Measurements from ENCODE around the gene KCTD1.

Gene KCTD1

DNA sequence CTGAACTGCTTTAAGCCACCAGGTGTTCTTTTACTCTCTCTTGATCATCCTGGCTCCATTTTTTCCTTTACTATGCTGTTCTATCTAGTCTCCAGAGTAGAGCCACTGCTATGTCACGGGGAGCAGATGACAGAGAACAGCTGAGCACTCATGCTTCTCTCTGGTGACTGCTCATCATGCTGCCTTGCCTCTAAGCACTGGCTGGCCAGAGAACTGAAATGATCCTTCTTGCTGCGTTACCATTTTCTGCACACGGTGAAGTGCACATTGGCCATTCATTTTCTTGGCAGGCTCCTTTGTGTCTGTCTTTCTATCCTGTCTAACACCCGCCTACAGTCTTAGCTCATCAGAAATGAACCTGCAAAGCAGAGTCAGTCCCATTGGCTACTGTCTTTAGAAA is 86.0 kb downstream of the KCTD1 start:
- Mint-ChIP-seq H3K4me1 (no peaks in the 10 kb centered on the region), H3K9me3 (no peaks in the 10 kb centered on the region), H3K27ac (no peak overlapping the region), H3K4me3 (no peak overlapping the region), H3K27me3 (no peaks in the 10 kb centered on the region), H3K36me3 (peaks cover 4% of the 10 kb centered on the region)

GRCh38 chr18:26461405-26461804 is 86.9 kb downstream of the KCTD1 start:
- Mint-ChIP-seq H3K27ac (no peak overlapping the region), H3K4me3 (no peak overlapping the region), H3K9me3 (no peaks in the 10 kb centered on the region), H3K4me1 (no peaks in the 10 kb centered on the region), H3K27me3 (no peaks in the 10 kb centered on the region), H3K36me3 (peaks cover 4% of the 10 kb centered on the region)

GRCh38 chr18:26460449-26461091 is 87.8 kb downstream of the KCTD1 start:
- no peaks in the 10 kb centered on the region for H3K9me3 Mint-ChIP-seq
- H3K36me3 Mint-ChIP-seq = peaks cover 4% of the 10 kb centered on the region
- no peaks in the 10 kb centered on the region for H3K4me1 Mint-ChIP-seq
- H3K27ac Mint-ChIP-seq = no peak overlapping the region
- H3K4me3 Mint-ChIP-seq = no peak overlapping the region
- no peaks in the 10 kb centered on the region for H3K27me3 Mint-ChIP-seq

DNA sequence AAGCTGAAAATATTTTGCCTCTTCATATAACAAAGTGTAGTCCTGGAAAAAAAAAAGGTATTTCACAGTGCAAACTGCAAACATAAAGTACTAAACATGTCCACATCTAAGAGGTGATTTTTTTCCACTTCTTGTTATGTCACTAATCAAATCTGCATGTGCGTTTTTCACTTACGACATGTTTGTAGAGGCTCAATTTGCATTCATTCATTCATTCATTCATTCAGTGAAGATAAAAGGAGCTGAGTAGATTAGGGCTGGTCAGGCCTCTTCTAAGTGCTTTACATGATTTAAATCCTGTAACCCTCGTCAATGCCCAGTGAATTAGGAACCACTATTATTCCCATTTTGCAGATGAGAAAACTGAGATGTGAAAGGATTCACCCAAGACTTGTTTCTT is 88.5 kb downstream of the KCTD1 start:
- Mint-ChIP-seq H3K4me3 (no peak overlapping the region), H3K27me3 (no peaks in the 10 kb centered on the region), H3K36me3 (peaks cover 4% of the 10 kb centered on the region)

GRCh38 chr18:26459340-26459739 is 89.0 kb downstream of the KCTD1 start:
- Mint-ChIP-seq H3K27ac (no peak overlapping the region), H3K27me3 (no peaks in the 10 kb centered on the region), H3K4me1 (no peaks in the 10 kb centered on the region), H3K4me3 (no peak overlapping the region), H3K9me3 (no peaks in the 10 kb centered on the region), H3K36me3 (peaks cover 4% of the 10 kb centered on the region)

More for the DNA sequence above, 88.5 kb downstream of the KCTD1 start:
- H3K4me1 Mint-ChIP-seq = no peaks in the 10 kb centered on the region
- no peak overlapping the region for H3K27ac Mint-ChIP-seq
- H3K9me3 Mint-ChIP-seq = no peaks in the 10 kb centered on the region

GRCh38 chr18:26458526-26459232 is 89.7 kb downstream of the KCTD1 start:
- H3K27me3 Mint-ChIP-seq = no peaks in the 10 kb centered on the region
- no peaks in the 10 kb centered on the region for H3K9me3 Mint-ChIP-seq
- no peak overlapping the region for H3K27ac Mint-ChIP-seq
- H3K4me1 Mint-ChIP-seq = no peaks in the 10 kb centered on the region
- peaks cover 4% of the 10 kb centered on the region for H3K36me3 Mint-ChIP-seq
- H3K4me3 Mint-ChIP-seq = no peak overlapping the region

DNA sequence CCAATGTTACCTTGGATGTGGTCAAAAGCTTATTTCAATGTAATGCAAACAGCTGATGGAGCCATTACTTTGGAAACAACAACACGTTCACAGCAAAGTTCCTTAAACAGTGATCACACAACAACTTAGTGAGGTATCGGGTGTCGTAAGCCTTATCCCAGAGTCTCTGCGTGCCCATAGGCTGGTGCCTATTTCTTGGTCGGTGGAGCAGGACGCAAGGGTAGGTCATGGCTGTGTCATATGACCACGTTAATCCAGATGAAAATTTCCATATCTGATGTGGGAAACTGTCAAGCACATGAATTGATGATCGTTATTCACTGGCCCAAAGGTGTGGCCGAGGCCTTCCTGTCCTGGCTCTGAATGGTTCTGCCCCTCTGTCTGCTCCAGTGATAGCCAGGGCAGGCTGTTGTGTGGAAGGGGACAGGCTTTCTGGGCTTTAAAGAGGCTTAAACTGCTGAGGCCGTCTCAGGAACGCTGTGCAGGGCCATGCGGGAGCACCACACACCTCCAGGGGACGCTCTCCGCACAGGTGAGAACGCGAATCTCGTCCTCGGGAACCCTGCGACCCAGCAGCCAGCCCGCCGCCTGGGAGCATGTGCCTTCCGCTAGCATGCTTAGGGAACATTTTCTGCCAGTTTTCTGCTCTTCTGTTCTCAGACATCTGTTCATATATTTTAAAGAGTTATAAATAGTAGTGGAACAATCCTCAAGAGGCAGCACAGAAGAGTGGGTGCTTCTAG is 90.6 kb downstream of the KCTD1 start:
- no peak overlapping the region for H3K27ac Mint-ChIP-seq
- H3K36me3 Mint-ChIP-seq = peaks cover 4% of the 10 kb centered on the region
- no peaks in the 10 kb centered on the region for H3K9me3 Mint-ChIP-seq
- H3K27me3 Mint-ChIP-seq = no peaks in the 10 kb centered on the region
- no peaks in the 10 kb centered on the region for H3K4me1 Mint-ChIP-seq
- no peak overlapping the region for H3K4me3 Mint-ChIP-seq

GRCh38 chr18:26457195-26457594 is 91.2 kb downstream of the KCTD1 start:
- no peak overlapping the region for H3K27ac Mint-ChIP-seq
- no peaks in the 10 kb centered on the region for H3K9me3 Mint-ChIP-seq
- H3K4me1 Mint-ChIP-seq = no peaks in the 10 kb centered on the region
- no peaks in the 10 kb centered on the region for H3K27me3 Mint-ChIP-seq
- H3K4me3 Mint-ChIP-seq = no peak overlapping the region
- H3K36me3 Mint-ChIP-seq = peaks cover 4% of the 10 kb centered on the region

DNA sequence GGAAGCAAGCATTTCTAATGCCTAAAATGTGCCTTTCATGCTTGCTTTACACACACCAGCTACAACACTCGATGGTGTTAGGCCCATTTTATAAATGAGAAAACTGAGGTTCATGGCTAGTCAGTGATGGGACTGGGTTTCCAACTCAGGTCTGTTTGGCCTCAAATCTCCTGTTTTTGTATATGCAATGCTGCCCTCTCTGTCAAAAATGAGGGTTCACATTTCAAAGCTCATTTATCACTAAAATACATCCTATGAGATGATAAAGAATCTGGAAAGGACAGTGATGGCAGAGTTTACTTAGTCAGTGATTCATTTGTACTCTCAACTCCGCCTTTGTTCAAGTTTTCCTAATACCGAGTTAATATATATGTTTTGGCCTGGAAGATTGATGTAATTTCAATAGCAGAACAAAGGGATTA is 92.3 kb downstream of the KCTD1 start:
- Mint-ChIP-seq H3K9me3 (no peaks in the 10 kb centered on the region), H3K27ac (no peak overlapping the region), H3K27me3 (no peaks in the 10 kb centered on the region), H3K36me3 (peaks cover 4% of the 10 kb centered on the region), H3K4me1 (no peaks in the 10 kb centered on the region), H3K4me3 (no peak overlapping the region)

- no peak overlapping the region for H3K27ac Mint-ChIP-seq
- peaks cover 4% of the 10 kb centered on the region for H3K36me3 Mint-ChIP-seq
- no peaks in the 10 kb centered on the region for H3K9me3 Mint-ChIP-seq
- H3K4me3 Mint-ChIP-seq = no peak overlapping the region
- no peaks in the 10 kb centered on the region for H3K27me3 Mint-ChIP-seq
- H3K4me1 Mint-ChIP-seq = no peaks in the 10 kb centered on the region
Observed at GRCh38 chr18:26455639-26456038, 92.7 kb downstream of the KCTD1 start.

DNA sequence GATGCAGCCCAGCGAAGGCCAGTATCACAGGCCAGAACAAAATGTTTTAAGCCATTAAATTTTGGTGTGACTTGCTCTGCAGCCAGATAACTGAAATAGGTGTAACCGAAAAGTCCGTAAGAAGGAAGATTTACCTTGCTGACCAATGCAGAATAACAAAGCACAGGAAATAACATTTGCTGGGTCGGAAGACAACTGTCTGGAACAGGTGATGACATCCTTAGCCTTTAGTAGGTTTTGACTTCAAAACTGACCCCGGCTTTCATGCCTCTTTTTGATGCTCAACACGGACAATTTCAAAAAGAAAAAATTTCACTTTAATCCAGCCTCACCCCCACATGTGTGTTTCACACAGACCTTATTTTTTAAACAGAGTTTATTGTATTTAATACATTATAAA is 93.7 kb downstream of the KCTD1 start:
- peaks cover under 1% of the 10 kb centered on the region for H3K36me3 Mint-ChIP-seq
- peaks cover 1% of the 10 kb centered on the region for H3K27me3 Mint-ChIP-seq
- H3K4me1 Mint-ChIP-seq = no peaks in the 10 kb centered on the region
- no peaks in the 10 kb centered on the region for H3K9me3 Mint-ChIP-seq
- H3K4me3 Mint-ChIP-seq = no peak overlapping the region
- no peak overlapping the region for H3K27ac Mint-ChIP-seq

GRCh38 chr18:26454192-26454591 is 94.2 kb downstream of the KCTD1 start:
- no peak overlapping the region for H3K27ac Mint-ChIP-seq
- H3K4me3 Mint-ChIP-seq = no peak overlapping the region
- no peaks in the 10 kb centered on the region for H3K36me3 Mint-ChIP-seq
- H3K9me3 Mint-ChIP-seq = no peaks in the 10 kb centered on the region
- peaks cover 1% of the 10 kb centered on the region for H3K27me3 Mint-ChIP-seq
- H3K4me1 Mint-ChIP-seq = no peaks in the 10 kb centered on the region

DNA sequence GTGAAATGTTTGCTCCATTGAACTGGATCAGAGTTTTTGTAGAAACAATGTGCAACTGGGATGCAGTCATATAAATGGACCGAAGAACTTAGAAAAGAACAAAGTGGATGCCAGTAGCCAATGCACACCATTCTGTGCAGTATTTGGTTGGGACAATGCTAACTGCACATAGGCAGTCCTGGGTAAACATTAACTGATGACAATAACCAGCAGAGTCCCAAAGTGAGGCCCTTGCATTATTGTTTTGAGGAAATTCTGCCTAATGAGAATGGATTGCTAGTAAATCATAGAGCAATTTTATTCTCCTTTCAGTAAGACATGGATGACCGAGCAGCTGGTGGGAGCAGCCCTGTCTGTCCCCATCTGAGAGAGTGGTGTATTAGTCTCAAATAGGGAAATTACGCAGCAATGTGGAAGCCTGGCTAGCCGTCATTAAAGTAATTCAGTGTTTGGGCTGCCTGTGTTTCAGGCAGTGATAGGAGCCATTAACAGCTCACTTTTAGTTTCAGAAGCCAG is 94.9 kb downstream of the KCTD1 start:
- no peaks in the 10 kb centered on the region for H3K36me3 Mint-ChIP-seq
- no peak overlapping the region for H3K4me3 Mint-ChIP-seq
- H3K27ac Mint-ChIP-seq = no peak overlapping the region
- no peaks in the 10 kb centered on the region for H3K9me3 Mint-ChIP-seq
- peaks cover 1% of the 10 kb centered on the region for H3K27me3 Mint-ChIP-seq
- no peaks in the 10 kb centered on the region for H3K4me1 Mint-ChIP-seq

GRCh38 chr18:26450989-26451682 is 97.2 kb downstream of the KCTD1 start:
- Mint-ChIP-seq H3K27me3 (peaks cover 6% of the 10 kb centered on the region), H3K36me3 (no peaks in the 10 kb centered on the region), H3K9me3 (no peaks in the 10 kb centered on the region), H3K27ac (no peak overlapping the region), H3K4me3 (no peak overlapping the region), H3K4me1 (no peaks in the 10 kb centered on the region)

DNA sequence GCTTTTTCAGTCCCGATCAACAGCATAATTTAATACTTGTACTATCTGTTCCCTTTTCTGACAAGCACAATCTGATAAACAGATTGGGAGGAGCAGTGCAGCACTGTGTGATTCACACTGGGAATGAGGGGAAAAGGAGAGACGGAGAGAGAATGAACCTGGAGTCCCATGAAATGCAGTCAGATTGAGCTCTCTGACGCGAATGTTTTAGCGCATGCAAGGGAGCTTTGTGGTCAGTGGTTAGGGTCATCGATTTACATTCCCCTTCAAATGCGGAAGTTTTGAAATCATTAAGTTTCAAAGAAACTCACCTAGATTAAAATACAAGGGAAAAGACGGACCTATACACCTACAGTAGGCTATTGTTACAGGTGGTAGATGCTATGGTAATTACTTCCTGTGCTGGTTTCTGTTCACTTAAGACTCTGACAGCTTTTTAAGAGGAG is 99.6 kb downstream of the KCTD1 start:
- Mint-ChIP-seq H3K9me3 (no peaks in the 10 kb centered on the region), H3K27me3 (peaks cover 14% of the 10 kb centered on the region), H3K4me3 (no peak overlapping the region), H3K4me1 (no peaks in the 10 kb centered on the region), H3K27ac (no peak overlapping the region), H3K36me3 (no peaks in the 10 kb centered on the region)

Data from activated naive CD4-positive, alpha-beta T cell treated with anti-CD3 and anti-CD28 coated beads, Interleukin-2, amount 50 U/mL, for 24 hours (primary cell).